ENCODE data around the gene OSBP2. TPM values are rescaled to one million over a fixed set of nuclear protein-coding genes. Genes with fewer than 3 reads are reported as not detected.
A peak's percentile ranks its signal among the peaks of the same experiment; 100 is the strongest.

OSBP2 gene
- polyA plus RNA-seq, 2 of the 4 experiments (the other 2 are of a cell fraction): 2.7 to 6.0 TPM

DNA sequence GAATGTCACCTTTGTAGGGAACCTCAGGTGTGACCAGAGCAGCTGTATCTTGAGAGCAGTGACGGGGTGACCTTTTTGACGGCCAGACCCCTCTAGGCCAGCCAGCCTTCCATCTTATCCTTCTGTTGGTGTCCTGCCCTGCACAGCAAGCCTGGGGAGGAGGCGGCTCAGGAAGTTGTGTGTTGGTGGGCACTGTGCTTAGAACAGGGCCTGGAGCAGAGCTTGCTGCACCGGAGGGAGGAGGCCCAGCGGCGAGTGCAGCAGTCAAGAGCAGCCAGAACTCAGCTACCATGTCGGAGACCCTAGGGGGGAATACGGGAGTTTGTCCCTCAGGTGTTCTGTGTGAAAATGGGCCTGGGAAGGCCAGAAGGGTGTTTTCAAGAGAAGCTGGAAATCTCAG, 129.4 kb downstream of the OSBP2 start:
- peaks cover 15% of the 10 kb centered on the region for H3K4me1 ChIP-seq
- CTCF ChIA-PET: interaction anchor here (0.6 to 1.1 kb wide), 2 partner anchors 11 to 13 kb away, joined by 3 read pairs; no protein-coding TSS in a partner anchor
- no peak overlapping the region for H3K4me2 ChIP-seq
- TF ChIP-seq RARB (CRISPR knock-in tag; IDR thresholded peaks at IDR 0.05) (no peak), PHF8 (IDR thresholded peaks at IDR 0.05; ENCODE audit: borderline replicate concordance, low read depth) (no peak), RAD21 (conservative IDR thresholded peaks at IDR 0.05 in 1 of 2, IDR thresholded peaks at IDR 0.05 in 1 of 2) (no peak), FOSB (CRISPR knock-in tag; IDR thresholded peaks at IDR 0.05) (no peak), BHLHE40 (IDR thresholded peaks at IDR 0.05; ENCODE audit: low read depth, low read length) (no peak), ZNF302 (CRISPR knock-in tag; IDR thresholded peaks at IDR 0.05) (no peak), E2F6 (IDR thresholded peaks at IDR 0.05; ENCODE audit: borderline replicate concordance, low read depth) (no peak), HEYL (CRISPR knock-in tag; IDR thresholded peaks at IDR 0.05) (no peak)
- TF ChIP-seq, protein P1, sequence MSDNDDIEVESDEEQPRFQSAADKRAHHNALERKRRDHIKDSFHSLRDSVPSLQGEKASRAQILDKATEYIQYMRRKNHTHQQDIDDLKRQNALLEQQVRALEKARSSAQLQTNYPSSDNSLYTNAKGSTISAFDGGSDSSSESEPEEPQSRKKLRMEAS (IDR thresholded peaks at IDR 0.05): no peak
- TF ChIP-seq, protein P2, sequence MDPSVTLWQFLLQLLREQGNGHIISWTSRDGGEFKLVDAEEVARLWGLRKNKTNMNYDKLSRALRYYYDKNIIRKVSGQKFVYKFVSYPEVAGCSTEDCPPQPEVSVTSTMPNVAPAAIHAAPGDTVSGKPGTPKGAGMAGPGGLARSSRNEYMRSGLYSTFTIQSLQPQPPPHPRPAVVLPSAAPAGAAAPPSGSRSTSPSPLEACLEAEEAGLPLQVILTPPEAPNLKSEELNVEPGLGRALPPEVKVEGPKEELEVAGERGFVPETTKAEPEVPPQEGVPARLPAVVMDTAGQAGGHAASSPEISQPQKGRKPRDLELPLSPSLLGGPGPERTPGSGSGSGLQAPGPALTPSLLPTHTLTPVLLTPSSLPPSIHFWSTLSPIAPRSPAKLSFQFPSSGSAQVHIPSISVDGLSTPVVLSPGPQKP (IDR thresholded peaks at IDR 0.05; ENCODE audit: low read depth, low read length): no peak
- no peaks in the 10 kb centered on the region; the same call in 2 of the 3 replicates for H3K9me3 ChIP-seq
- no peak overlapping the region for H3K4me3 ChIP-seq
- DNase-seq (ENCODE audit: low read depth in 1 of 2, low spot score in 1 of 2): no peak
- POLR2A ChIA-PET: no interaction called here
- no peak for FAIRE-seq
- no peak for ATAC-seq
- 87% methylated on average over 8 of the region's 8 CpGs for WGBS (ENCODE audit: missing lambda C conversion rate)
- peak overlapping the region; percentile 8 to 99; a peak in 2 of 6 replicates for H3K27ac ChIP-seq

DNA sequence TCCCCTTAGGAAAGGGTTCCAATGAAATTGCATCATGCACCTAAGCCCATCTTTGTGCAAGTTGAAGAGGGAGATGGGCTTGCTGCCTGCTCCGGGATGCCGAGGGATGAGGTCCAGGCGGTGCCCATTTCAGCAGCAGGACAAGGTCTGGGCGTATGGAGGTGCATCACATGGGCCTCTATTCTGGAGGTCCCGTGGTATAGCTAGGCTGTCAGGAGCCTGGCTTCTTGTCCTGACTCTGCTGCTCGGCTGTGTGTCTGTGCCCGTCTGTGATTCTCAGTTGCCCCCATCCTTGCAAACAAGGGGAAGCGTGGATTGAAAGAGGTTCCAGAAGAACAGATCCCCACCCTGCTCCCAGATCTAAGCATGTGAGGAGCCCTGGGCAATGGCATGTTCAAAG, 130.0 kb downstream of the OSBP2 start:
- ChIA-PET POLR2A (no interaction called here), CTCF (interaction anchor here (0.6 to 1.1 kb wide), 2 partner anchors 11 to 13 kb away, joined by 3 read pairs; no protein-coding TSS in a partner anchor)
- Histone ChIP-seq H3K4me3 (no peak overlapping the region), H3K4me2 (no peak overlapping the region), H3K4me1 (peaks cover 21% of the 10 kb centered on the region), H3K9me3 (no peaks in the 10 kb centered on the region; the same call in 2 of the 3 replicates), H3K27ac (peak overlapping the region in 1 of 2 experiments; percentile 99; a peak in 1 of 6 replicates)
- FAIRE-seq (no peak), ATAC-seq (no peak), DNase-seq (ENCODE audit: low read depth in 1 of 2, low spot score in 1 of 2) (no peak)
- 95% methylated on average over 8 of the region's 8 CpGs for WGBS (ENCODE audit: missing lambda C conversion rate)
- TF ChIP-seq ESRRA (IDR thresholded peaks at IDR 0.05; ENCODE audit: borderline replicate concordance, low read length): no peak
- no peak for TF ChIP-seq RNF2 (IDR thresholded peaks at IDR 0.05; ENCODE audit: borderline replicate concordance, low read depth)
- TF ChIP-seq EHF (CRISPR knock-in tag; IDR thresholded peaks at IDR 0.05): no peak
- TF ChIP-seq CEBPB (IDR thresholded peaks at IDR 0.05): no peak
- no peak for TF ChIP-seq POLR2A (IDR thresholded peaks at IDR 0.05; ENCODE audit: low read length)
- no peak for TF ChIP-seq BCL3 (IDR thresholded peaks at IDR 0.05)
- TF ChIP-seq, protein P3, sequence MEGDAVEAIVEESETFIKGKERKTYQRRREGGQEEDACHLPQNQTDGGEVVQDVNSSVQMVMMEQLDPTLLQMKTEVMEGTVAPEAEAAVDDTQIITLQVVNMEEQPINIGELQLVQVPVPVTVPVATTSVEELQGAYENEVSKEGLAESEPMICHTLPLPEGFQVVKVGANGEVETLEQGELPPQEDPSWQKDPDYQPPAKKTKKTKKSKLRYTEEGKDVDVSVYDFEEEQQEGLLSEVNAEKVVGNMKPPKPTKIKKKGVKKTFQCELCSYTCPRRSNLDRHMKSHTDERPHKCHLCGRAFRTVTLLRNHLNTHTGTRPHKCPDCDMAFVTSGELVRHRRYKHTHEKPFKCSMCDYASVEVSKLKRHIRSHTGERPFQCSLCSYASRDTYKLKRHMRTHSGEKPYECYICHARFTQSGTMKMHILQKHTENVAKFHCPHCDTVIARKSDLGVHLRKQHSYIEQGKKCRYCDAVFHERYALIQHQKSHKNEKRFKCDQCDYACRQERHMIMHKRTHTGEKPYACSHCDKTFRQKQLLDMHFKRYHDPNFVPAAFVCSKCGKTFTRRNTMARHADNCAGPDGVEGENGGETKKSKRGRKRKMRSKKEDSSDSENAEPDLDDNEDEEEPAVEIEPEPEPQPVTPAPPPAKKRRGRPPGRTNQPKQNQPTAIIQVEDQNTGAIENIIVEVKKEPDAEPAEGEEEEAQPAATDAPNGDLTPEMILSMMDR (IDR thresholded peaks at IDR 0.05): no peak
- TF ChIP-seq FOSL2 (IDR thresholded peaks at IDR 0.05): no peak
- TF ChIP-seq FOSL2 (CRISPR knock-in tag; IDR thresholded peaks at IDR 0.05): no peak
- no peak for TF ChIP-seq ZSCAN20 (CRISPR knock-in tag; IDR thresholded peaks at IDR 0.05)
- TF ChIP-seq, protein P4, sequence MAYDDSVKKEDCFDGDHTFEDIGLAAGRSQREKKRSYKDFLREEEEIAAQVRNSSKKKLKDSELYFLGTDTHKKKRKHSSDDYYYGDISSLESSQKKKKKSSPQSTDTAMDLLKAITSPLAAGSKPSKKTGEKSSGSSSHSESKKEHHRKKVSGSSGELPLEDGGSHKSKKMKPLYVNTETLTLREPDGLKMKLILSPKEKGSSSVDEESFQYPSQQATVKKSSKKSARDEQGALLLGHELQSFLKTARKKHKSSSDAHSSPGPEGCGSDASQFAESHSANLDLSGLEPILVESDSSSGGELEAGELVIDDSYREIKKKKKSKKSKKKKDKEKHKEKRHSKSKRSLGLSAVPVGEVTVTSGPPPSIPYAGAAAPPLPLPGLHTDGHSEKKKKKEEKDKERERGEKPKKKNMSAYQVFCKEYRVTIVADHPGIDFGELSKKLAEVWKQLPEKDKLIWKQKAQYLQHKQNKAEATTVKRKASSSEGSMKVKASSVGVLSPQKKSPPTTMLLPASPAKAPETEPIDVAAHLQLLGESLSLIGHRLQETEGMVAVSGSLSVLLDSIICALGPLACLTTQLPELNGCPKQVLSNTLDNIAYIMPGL (CRISPR knock-in tag; IDR thresholded peaks at IDR 0.05; ENCODE audit: borderline replicate concordance): no peak

Measured in A549 (cell line).